ENCODE measurements around the gene VPS37B.

GRCh38 chr12:122836027-122836921 is 59.6 kb downstream of the VPS37B start:
- TF ChIP-seq CTCF (IDR thresholded peaks at IDR 0.05; ENCODE audit: low read depth, low read length) (no peak), EZH2phosphoT487 (IDR thresholded peaks at IDR 0.05; ENCODE audit: low read depth) (no peak)
